NK-92 (cell line): ENCODE results near the gene RAPGEF1.

Experiments
- DNase-seq: peaks from one replicate; lab custom pipeline; 2025; ENCODE audit not compliant: unreplicated experiment; lab: John Stamatoyannopoulos, UW

RAPGEF1 gene

GRCh38 chr9:131591845-131592208 lies 148.0 kb downstream of the RAPGEF1 start:
- DNase-seq: no peak

- DNase-seq: no peak
Observed at GRCh38 chr9:131590907-131591844, 148.7 kb downstream of the RAPGEF1 start.

- no peak for DNase-seq
Observed at GRCh38 chr9:131590449-131590848, 149.4 kb downstream of the RAPGEF1 start.

GRCh38 chr9:131589993-131590392 lies 149.9 kb downstream of the RAPGEF1 start:
- DNase-seq: no peak

GRCh38 chr9:131589124-131589711 lies 150.7 kb downstream of the RAPGEF1 start:
- no peak for DNase-seq

GRCh38 chr9:131588396-131588795 lies 151.5 kb downstream of the RAPGEF1 start:
- no peak for DNase-seq

GRCh38 chr9:131587906-131588305 lies 152.0 kb downstream of the RAPGEF1 start:
- DNase-seq: no peak

GRCh38 chr9:131587331-131587730 lies 152.5 kb downstream of the RAPGEF1 start:
- no peak for DNase-seq

GRCh38 chr9:131585375-131585774 lies 154.5 kb downstream of the RAPGEF1 start:
- no peak for DNase-seq

GRCh38 chr9:131584858-131585257 lies 155.0 kb downstream of the RAPGEF1 start:
- DNase-seq: no peak

GRCh38 chr9:131583836-131584555 lies 155.9 kb downstream of the RAPGEF1 start:
- no peak for DNase-seq

GRCh38 chr9:131583337-131583645 lies 156.6 kb downstream of the RAPGEF1 start:
- DNase-seq: no peak

GRCh38 chr9:131582466-131583336 lies 157.2 kb downstream of the RAPGEF1 start:
- DNase-seq: no peak

- DNase-seq: no peak
Observed at GRCh38 chr9:131582056-131582455, 157.8 kb downstream of the RAPGEF1 start.

GRCh38 chr9:131580358-131580757 lies 159.5 kb downstream of the RAPGEF1 start:
- DNase-seq: no peak

GRCh38 chr9:131579789-131580211 lies 160.1 kb downstream of the RAPGEF1 start:
- DNase-seq: no peak

- no peak for DNase-seq
Observed at GRCh38 chr9:131578731-131579504, 161.0 kb downstream of the RAPGEF1 start.

- DNase-seq: no peak
Observed at GRCh38 chr9:131578021-131578420, 161.9 kb downstream of the RAPGEF1 start.

GRCh38 chr9:131577005-131578000 lies 162.6 kb downstream of the RAPGEF1 start:
- no peak for DNase-seq
